ENCODE results near the gene MRPS6. TPM values are rescaled to one million over a fixed set of nuclear protein-coding genes. Genes with fewer than 3 reads are reported as not detected.

Gene MRPS6
- total RNA-seq, 1 experiment from 2014 or later: 109 TPM

GRCh38 chr21:34129039-34129891 lies 55.9 kb downstream of the MRPS6 start:
- no TSS peak for BruUV-seq (replicated peaks)
- Histone ChIP-seq H3K36me3 (ENCODE audit: control insufficient read depth, insufficient read depth, low read length) (no peaks in the 10 kb centered on the region), H3K27ac (ENCODE audit: low read length) (peak overlapping the region; percentile 71), H3K9me3 (ENCODE audit: control insufficient read depth, insufficient read depth, low read depth, low read length) (no peaks in the 10 kb centered on the region), H3K4me3 (ENCODE audit: low read depth in 2 of 2, low read length in 2 of 2) (no peak overlapping the region), H3K27me3 (ENCODE audit: control insufficient read depth, insufficient read depth, low read length) (no peaks in the 10 kb centered on the region), H3K4me1 (ENCODE audit: control insufficient read depth, insufficient read depth, low read length) (peaks cover 49% of the 10 kb centered on the region)
- POLR2A ChIA-PET: no interaction called here
- CTCF ChIA-PET: interaction anchor here (0.9 kb wide), 1 partner anchor 205 kb away, joined by 3 read pairs; no protein-coding TSS in a partner anchor
- in situ Hi-C loops (cut with HindIII; ENCODE audit: low pct_unique_long_range_greater_than_20kb, low sequenced_read_pairs): no loop called here
- intact Hi-C loops (cut with micrococcal nuclease; ENCODE audit: unreplicated experiment): no loop called here
- DNase-seq (ENCODE audit: low read depth, low spot score) (no peak), ATAC-seq (peak; percentile 85)
- TF ChIP-seq, protein P1, sequence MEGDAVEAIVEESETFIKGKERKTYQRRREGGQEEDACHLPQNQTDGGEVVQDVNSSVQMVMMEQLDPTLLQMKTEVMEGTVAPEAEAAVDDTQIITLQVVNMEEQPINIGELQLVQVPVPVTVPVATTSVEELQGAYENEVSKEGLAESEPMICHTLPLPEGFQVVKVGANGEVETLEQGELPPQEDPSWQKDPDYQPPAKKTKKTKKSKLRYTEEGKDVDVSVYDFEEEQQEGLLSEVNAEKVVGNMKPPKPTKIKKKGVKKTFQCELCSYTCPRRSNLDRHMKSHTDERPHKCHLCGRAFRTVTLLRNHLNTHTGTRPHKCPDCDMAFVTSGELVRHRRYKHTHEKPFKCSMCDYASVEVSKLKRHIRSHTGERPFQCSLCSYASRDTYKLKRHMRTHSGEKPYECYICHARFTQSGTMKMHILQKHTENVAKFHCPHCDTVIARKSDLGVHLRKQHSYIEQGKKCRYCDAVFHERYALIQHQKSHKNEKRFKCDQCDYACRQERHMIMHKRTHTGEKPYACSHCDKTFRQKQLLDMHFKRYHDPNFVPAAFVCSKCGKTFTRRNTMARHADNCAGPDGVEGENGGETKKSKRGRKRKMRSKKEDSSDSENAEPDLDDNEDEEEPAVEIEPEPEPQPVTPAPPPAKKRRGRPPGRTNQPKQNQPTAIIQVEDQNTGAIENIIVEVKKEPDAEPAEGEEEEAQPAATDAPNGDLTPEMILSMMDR (IDR thresholded peaks at IDR 0.05): peak; percentile 48
- no peak for TF ChIP-seq SIN3A (IDR thresholded peaks at IDR 0.05; ENCODE audit: borderline replicate concordance, insufficient read depth, low read depth, low read length)
- no peak for TF ChIP-seq POLR2AphosphoS5 (IDR thresholded peaks at IDR 0.05; ENCODE audit: low read depth, low read length)
- TF ChIP-seq, protein P2, sequence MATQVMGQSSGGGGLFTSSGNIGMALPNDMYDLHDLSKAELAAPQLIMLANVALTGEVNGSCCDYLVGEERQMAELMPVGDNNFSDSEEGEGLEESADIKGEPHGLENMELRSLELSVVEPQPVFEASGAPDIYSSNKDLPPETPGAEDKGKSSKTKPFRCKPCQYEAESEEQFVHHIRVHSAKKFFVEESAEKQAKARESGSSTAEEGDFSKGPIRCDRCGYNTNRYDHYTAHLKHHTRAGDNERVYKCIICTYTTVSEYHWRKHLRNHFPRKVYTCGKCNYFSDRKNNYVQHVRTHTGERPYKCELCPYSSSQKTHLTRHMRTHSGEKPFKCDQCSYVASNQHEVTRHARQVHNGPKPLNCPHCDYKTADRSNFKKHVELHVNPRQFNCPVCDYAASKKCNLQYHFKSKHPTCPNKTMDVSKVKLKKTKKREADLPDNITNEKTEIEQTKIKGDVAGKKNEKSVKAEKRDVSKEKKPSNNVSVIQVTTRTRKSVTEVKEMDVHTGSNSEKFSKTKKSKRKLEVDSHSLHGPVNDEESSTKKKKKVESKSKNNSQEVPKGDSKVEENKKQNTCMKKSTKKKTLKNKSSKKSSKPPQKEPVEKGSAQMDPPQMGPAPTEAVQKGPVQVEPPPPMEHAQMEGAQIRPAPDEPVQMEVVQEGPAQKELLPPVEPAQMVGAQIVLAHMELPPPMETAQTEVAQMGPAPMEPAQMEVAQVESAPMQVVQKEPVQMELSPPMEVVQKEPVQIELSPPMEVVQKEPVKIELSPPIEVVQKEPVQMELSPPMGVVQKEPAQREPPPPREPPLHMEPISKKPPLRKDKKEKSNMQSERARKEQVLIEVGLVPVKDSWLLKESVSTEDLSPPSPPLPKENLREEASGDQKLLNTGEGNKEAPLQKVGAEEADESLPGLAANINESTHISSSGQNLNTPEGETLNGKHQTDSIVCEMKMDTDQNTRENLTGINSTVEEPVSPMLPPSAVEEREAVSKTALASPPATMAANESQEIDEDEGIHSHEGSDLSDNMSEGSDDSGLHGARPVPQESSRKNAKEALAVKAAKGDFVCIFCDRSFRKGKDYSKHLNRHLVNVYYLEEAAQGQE (IDR thresholded peaks at IDR 0.05; ENCODE audit: insufficient read depth in 1 of 2, low read depth in 2 of 2, low read length in 1 of 2): no peak
- TF ChIP-seq TCF7L2 (IDR thresholded peaks at IDR 0.05; ENCODE audit: low read depth, low read length): no peak

- Histone ChIP-seq H3K4me3 (ENCODE audit: low read depth in 2 of 2, low read length in 2 of 2) (no peak overlapping the region), H3K9me3 (ENCODE audit: control insufficient read depth, insufficient read depth, low read depth, low read length) (no peaks in the 10 kb centered on the region), H3K27ac (ENCODE audit: low read length) (peak overlapping the region; percentile 78), H3K36me3 (ENCODE audit: control insufficient read depth, insufficient read depth, low read length) (no peaks in the 10 kb centered on the region), H3K4me1 (ENCODE audit: control insufficient read depth, insufficient read depth, low read length) (peaks cover 49% of the 10 kb centered on the region), H3K27me3 (ENCODE audit: control insufficient read depth, insufficient read depth, low read length) (no peaks in the 10 kb centered on the region)
- DNase-seq (ENCODE audit: low read depth, low spot score): no peak
- ChIA-PET CTCF (interaction anchor here (0.7 kb wide), 1 partner anchor 57 kb away, joined by 7 read pairs; the partner anchor contains the start of genes MRPS6 and SLC5A3), POLR2A (no interaction called here)
- ATAC-seq: no peak
- no TSS peak for BruUV-seq (replicated peaks)
- no peak for TF ChIP-seq TCF7L2 (IDR thresholded peaks at IDR 0.05; ENCODE audit: low read depth, low read length)
- no peak for TF ChIP-seq POLR2AphosphoS5 (IDR thresholded peaks at IDR 0.05; ENCODE audit: low read depth, low read length)
- TF ChIP-seq, protein P2 (IDR thresholded peaks at IDR 0.05; ENCODE audit: insufficient read depth in 1 of 2, low read depth in 2 of 2, low read length in 1 of 2): no peak
- no peak for TF ChIP-seq SIN3A (IDR thresholded peaks at IDR 0.05; ENCODE audit: borderline replicate concordance, insufficient read depth, low read depth, low read length)
- TF ChIP-seq, protein P1 (IDR thresholded peaks at IDR 0.05): no peak
- in situ Hi-C loops (cut with HindIII; ENCODE audit: low pct_unique_long_range_greater_than_20kb, low sequenced_read_pairs) (no loop called here), intact Hi-C loops (cut with micrococcal nuclease; ENCODE audit: unreplicated experiment) (no loop called here)
These were observed 56.7 kb downstream of the MRPS6 start for GRCh38 chr21:34129901-34130715.
